Measurements from ENCODE around the gene KIF16B. TPM values are rescaled to one million over a fixed set of nuclear protein-coding genes. Genes with fewer than 3 reads are reported as not detected.

KIF16B gene
- total RNA-seq, 1 experiment from 2014 or later = 7.0 TPM

DNA sequence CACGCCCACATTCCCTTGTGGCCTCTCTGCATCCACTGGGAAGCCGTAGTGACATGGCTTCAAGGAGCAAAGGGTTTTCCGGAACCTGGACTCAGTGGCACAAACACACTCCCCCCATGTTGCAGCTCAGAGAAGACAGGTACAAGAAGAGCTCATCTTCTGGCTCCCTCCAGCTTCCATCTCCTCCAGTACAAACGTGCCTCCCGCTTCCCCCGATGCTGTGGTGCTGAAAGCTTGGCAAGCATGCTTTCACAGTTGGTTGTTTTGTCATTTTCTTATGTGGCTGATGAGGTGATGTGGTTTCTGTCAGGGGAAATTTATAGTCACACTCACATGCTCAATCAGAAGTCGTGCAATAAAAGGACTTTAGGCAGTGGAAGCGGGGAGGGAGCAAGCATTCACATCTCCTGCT lies 258.5 kb downstream of the KIF16B start:
- Histone ChIP-seq H4K20me1 (ENCODE audit: insufficient read depth) (no peaks in the 10 kb centered on the region), H3K9me3 (ENCODE audit: control insufficient read depth in 1 of 2, insufficient read depth in 1 of 2, low read depth in 1 of 2, low read length in 2 of 2) (no peaks in the 10 kb centered on the region), H3K4me3 (replicated peaks in 1 of 2; ENCODE audit: low read depth in 1 of 2, low read length in 2 of 2) (no peak overlapping the region), H3K4me1 (ENCODE audit: control insufficient read depth in 1 of 2, insufficient read depth in 2 of 2, low read length in 2 of 2) (no peaks in the 10 kb centered on the region), H3K27ac (ENCODE audit: low read depth, low read length) (no peak overlapping the region), H3K36me3 (ENCODE audit: control insufficient read depth in 1 of 2, insufficient read depth in 2 of 2, low read length in 2 of 2) (no peaks in the 10 kb centered on the region; a peak in 1 of 4 replicates), H3K79me2 (ENCODE audit: insufficient read depth, low read length) (no peaks in the 10 kb centered on the region), H3K9me2 (ENCODE audit: insufficient read depth) (no peaks in the 10 kb centered on the region), H3K27me3 (ENCODE audit: insufficient read depth, low read length) (no peaks in the 10 kb centered on the region), H2AFZ (ENCODE audit: low read depth, low read length, poor library complexity, severe bottlenecking) (no peak overlapping the region), H3K4me2 (ENCODE audit: low read length) (no peak overlapping the region), H3K9ac (ENCODE audit: low read length) (no peak overlapping the region)
- BruUV-seq (replicated peaks) = no TSS peak
- TF ChIP-seq REST (IDR thresholded peaks at IDR 0.05; ENCODE audit: low read depth) (no peak), CEBPB (IDR thresholded peaks at IDR 0.05; ENCODE audit: low read depth) (no peak), JUND (IDR thresholded peaks at IDR 0.05) (no peak), EZH2phosphoT487 (IDR thresholded peaks at IDR 0.05; ENCODE audit: borderline replicate concordance) (no peak), EGR1 (IDR thresholded peaks at IDR 0.05; ENCODE audit: low read depth) (no peak), ELF1 (IDR thresholded peaks at IDR 0.05; ENCODE audit: borderline replicate concordance, low read depth) (no peak), SIN3A (IDR thresholded peaks at IDR 0.05; ENCODE audit: low read depth) (no peak), YY1 (IDR thresholded peaks at IDR 0.05; ENCODE audit: extremely low read depth, insufficient replicate concordance, low read depth, low read length) (no peak), ZNF274 (IDR thresholded peaks at IDR 0.05; ENCODE audit: low read depth, low read length) (no peak)
- POLR2A ChIA-PET = no interaction called here
- DNase-seq (ENCODE audit: low read depth, low spot score) (no peak), ATAC-seq (no peak)
- RAD21 ChIA-PET (ENCODE audit: low non-redundant PET in 1 of 2, low total read pairs in 2 of 2, uncharacterized antibody in 2 of 2, unreplicated experiment in 2 of 2) = no interaction called here
- CTCF ChIA-PET = no interaction called here
- intact Hi-C loops (cut with micrococcal nuclease) = no loop called here
